GM19397 (cell line): ENCODE results near the gene RIMS1.
A peak's percentile ranks its signal among the peaks of the same experiment; 100 is the strongest.

Source experiments
- ATAC-seq: cut with Tn5 transposase; IDR thresholded peaks from one replicate; pipeline ENCODE4 v1.9.1; 2021; ENCODE audit warnings: mild to moderate bottlenecking, moderate library complexity; ENCODE audit not compliant: unreplicated experiment

RIMS1 gene

DNA sequence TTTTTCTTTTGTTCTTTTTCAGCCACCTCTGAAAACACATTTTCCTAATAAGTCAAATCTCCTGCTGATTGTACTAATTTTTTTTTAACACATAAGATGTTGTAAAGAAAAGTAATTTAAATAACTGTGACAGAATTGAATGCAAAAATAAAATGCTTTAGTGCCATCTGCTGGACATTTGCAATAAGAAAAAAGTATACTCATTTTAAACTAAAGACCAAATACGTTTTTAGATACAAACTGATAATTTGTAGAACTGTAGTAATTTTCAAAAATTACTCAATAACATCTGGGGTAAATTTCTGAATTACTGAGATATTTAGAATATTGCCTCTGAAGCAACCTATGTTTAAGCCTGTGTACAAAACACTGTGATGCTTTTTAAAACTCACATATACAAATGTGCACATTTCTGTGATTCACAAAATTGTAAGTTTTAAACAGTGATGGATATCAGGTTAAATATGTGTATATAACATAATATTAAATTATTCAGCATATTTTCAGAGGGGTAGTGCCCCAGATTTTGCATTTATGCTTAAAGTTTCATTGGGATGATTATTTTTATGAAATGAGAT lies 198.7 kb downstream of the RIMS1 start:
- no peak for ATAC-seq

DNA sequence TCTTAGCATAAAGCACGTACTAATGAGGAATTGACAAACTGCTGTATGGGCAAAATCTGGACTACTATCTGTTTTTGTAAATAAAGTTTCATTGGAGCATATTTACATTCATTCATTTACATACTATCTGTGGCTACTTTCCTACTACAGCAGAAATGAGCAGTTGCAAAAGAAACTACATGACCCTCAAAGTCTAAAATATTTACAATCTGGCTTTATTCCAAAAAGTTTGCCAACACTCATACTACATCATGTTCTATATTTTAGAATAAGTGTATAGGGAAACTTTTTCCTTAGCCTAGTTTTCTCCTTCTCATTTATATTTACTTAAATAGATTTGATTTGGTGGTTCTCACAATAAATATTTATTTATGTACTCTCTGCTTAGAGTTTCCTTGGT lies 208.2 kb downstream of the RIMS1 start:
- ATAC-seq = no peak

DNA sequence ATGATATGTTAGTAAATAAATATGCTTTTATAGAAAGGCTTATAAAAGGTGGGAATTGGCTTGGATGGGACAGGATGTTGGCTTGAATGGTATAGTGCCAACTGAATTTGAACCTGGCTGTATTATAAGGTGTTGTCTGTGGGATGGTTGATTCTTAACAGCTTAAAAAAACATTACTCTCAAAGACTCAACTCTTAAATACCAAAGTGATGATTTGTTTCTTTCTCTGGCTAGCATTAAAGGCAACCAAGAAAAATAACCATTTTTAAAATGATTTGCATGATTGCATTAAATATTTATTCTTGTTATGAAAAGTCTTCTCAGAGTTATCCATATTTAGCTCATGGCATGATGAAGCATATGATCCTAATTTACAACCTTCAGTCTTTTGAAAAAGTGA lies 216.2 kb downstream of the RIMS1 start:
- no peak for ATAC-seq

DNA sequence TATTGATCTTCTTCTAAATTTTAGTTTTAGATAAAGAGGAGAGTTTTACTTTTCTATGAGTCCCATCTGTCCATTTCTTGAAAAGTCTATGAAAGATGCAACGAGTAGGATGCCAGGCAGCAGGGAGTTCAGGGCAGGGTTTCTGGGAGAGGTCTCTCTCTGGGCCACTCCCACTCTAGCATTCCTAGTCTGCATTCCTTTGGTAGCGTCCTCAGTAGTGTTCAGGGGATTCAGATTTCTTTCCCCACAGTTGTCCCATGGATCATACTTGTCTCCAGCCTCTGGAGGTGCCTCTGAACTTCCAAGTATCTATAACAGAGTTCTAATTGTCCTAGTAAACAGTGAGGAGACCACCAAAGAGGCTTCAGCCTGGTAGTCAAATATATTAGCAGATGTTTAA lies 225.3 kb downstream of the RIMS1 start:
- no peak for ATAC-seq

DNA sequence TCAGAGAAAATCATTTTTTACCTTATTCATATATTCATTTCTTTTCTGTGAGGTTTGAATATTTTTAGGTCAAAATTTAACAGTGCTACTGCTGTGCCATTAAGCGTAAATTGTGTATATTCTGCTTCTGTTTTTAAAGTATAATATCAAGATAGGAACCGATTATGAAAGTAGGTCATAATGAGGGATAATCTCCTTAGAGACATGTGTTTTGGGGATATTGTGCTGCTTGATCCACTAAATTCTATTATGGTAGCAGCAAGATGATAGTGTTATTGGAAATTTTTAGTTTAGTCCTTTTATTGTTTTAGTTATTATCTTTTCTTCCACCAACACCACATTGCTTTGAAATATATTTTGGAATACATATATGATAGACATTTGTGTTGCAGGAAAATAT lies 244.0 kb downstream of the RIMS1 start:
- no peak for ATAC-seq

DNA sequence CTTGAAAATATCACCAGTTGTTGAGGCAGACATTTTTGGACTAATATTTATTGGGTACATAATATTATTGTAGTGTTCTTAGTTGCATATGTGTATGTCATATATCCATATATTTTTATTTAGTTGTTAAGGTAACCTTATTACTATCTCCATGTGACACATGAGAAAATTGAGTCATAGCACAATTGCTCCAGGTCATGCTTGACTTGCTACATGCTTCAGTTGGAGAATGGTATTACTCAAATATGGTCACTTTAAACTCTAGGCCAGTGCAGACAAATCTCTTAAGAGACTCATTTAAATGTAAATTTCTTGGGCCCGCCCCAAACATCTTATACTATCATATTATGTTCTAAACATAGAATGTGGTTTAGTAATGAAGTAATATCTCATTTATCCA lies 246.1 kb downstream of the RIMS1 start:
- ATAC-seq = no peak

DNA sequence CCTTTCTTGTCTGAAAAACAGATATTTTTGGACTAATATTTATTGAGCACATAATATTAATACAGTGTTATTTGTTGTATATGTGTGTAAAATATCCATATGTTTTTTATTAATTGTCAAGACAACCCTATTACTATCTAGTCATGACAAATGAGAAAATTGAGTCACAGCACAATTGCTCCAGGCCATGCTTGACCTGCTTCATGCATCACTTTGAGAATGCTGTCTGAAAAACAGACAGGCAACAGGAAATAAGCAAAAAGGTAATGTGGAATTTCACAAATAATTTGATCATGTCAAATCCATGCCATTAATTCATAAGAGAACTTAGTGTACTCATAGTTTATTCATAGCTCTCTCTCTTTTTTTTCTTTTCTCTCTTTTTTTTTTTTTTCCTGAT lies 246.5 kb downstream of the RIMS1 start:
- no peak for ATAC-seq

DNA sequence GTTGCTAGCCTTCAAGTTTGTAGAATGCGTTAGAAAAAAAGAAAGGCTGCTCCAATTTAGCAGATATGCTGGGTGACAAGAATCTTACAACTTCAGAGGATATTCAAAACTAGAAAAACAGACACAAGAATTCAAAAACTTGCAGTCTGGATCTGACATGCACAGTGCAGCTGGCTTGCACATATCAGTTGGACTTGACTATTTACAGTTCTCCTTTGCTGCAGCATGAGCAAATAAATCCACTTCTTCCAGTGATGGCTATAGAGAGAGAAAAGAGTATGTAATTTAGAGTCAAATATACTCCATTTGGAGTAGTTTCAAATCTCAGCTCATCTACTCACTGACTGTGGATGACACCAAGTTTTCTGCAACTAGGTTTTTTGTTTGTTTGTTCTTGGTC lies 247.0 kb downstream of the RIMS1 start:
- ATAC-seq = no peak

DNA sequence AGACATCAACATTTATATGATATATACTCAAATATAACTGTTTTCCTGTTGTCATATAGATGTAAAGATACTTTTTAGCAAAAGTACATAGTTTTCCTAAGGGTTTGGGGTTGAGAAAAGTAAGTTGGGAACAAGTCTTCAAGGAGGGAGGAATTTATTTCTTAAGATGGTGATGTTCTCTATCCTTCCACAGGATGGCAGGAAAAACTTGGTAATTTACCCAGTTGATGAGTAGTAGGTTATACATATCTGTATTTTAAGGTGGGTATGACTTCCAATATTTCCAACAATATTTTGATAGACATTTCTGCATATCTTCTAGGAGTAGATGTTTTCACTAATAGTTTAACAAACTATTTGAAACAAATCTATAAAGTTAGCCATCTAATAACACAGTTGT lies 254.4 kb downstream of the RIMS1 start:
- no peak for ATAC-seq

DNA sequence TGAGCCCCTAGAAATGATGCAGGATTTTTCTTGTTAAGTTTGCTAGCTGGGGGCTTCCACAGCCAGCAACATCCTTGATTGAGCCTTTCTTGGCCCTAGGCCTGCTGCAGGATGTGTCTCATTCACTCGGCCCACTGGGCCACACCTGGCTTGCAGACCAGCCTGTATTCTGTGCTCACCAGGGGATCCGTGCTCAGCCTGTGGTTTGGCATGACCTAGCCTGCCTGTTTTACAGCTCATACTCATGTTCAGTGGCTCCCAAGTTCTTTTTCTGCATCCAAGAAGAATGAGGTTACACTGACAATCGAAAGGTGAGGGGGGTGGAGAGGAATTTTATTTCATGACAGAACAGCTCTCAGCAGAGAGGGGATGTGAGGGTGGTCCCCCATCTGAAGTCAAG lies 263.4 kb downstream of the RIMS1 start:
- ATAC-seq = no peak

DNA sequence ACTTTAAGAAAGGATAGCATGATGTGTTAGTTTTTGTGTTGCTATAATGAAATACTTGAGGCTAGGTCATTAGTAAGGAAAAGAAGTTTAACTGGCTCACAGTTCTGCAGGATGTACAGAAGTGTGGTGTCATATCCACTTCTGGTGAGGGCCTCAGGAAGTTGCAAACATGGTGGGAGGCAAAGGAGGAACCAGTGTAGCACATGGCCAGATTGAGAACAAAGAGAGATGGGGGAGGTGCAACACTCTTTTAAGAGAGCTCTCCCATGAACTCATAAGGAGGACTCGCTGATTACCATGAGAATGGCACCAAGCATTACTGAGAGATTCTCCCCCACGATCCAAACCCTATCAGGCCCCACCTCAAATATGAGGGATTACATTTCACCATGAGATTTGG lies 265.4 kb downstream of the RIMS1 start:
- ATAC-seq = no peak

DNA sequence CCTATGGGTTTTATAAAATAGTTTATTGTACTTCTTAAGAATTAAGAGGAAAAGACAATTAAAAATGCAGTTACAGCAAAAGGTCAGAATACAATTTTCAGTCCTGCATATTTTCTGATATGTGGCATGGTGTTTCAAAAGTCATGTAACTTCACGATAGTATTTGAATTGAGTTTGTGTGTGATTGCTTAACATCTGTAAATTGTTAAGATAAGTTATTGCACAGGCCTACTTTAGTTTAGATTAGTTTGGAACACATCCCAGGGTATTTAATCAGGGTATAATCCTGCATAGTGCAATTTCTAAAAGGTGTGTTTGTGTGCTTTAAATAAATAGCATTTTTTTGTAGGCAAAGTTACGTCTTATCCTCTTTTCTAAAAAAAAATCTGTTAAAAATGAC lies 289.6 kb downstream of the RIMS1 start:
- no peak for ATAC-seq

DNA sequence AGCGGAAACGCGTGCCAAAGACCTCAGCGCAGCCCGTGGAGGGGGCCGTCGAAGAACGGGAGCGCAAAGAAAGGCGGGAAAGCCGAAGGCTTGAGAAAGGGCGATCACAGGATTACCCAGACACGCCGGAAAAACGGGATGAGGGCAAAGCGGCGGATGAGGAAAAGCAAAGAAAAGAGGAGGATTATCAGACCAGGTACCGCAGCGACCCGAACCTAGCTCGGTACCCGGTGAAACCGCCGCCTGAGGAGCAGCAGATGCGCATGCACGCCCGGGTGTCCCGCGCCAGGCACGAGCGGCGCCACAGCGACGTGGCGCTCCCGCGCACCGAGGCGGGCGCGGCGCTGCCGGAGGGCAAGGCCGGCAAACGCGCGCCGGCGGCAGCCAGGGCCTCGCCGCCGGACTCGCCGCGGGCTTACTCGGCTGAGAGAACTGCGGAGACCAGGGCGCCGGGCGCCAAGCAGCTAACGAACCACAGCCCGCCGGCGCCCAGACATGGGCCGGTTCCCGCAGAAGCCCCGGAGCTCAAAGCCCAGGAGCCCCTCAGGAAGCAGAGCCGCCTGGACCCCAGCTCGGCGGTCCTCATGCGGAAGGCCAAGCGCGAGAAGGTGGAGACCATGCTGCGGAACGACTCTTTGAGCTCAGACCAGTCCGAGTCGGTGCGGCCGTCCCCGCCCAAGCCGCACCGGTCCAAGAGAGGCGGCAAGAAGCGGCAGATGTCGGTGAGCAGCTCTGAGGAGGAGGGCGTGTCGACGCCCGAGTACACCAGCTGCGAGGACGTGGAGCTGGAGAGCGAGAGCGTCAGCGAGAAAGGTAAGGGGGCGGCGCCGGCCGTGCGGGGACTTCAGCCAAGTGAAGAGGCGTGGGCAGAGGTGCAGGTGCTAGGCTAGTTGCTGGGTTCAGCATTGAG lies 296.2 kb downstream of the RIMS1 start:
- ATAC-seq = peak; percentile 44

DNA sequence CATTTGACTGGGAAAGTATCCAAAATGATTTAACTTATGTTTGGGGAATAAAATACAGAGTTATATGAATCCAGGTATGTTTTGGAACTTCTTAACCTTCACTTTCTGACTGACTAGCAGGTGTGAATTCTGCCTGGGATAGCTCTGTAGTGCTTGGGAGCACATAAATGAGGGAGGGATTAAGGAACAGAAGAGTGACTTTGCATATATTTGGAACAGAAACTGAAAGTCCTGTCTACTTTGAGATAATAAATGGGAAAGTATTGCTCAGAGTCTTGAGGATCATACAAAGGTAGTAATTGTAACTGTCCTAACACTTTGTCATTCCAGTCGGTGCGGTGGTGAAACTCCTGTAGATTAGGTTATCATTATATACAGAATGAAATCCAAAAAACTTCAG lies 317.6 kb downstream of the RIMS1 start:
- no peak for ATAC-seq

DNA sequence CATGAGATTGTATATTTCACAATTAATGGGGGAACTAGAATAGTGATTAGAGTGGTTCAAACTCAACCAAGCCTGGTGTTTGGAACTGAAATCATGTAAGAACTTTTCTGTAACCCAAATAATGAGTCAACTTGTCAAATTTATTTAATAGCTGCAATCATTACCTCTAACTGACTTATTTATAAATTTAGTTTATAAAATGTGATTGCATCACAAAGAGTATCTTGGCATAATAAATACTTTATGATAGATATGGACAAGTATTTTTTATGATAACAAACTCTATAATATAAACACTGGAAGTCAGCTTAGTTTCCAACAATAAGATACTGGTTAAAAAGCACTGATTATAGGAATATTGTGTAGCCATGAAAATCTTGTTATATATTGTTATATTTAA lies 319.1 kb downstream of the RIMS1 start:
- ATAC-seq = no peak

DNA sequence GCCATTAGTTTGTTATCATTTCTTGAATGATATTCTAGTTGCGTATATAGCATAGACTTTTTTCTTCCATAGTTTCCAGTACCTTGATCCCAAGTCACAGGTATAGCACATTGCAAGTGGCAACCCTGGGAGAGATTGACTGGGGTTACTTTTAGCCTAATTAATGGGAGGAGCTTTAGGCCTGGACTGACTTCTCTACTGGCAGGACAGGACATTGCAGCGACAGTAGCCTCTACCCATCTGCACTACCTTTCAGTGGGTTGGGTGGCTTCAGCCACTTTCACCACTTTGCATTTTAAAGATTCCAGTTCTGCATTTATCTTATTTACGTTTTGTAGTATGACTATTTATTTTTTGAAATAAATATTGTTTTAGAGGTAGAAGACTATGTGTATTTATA lies 320.3 kb downstream of the RIMS1 start:
- no peak for ATAC-seq

DNA sequence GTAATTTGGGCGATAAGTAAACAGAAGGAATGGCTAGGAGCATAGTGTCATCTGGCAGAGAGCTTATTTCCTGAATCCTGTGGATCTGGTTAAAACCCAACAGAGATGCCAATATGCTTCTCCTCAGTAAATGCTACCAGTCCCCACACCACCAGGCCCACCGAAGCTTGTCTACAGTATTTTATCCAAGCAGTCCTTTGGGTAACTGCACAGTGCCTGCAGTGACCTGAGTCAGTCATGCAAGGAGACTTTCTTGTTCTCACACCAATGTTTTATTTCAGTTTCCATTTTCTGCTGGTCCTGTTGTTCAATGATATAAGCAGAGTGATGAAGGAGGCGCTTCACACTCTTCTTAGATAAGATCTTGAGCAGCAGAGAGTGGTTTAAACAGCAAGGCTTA lies 326.3 kb downstream of the RIMS1 start:
- no peak for ATAC-seq

DNA sequence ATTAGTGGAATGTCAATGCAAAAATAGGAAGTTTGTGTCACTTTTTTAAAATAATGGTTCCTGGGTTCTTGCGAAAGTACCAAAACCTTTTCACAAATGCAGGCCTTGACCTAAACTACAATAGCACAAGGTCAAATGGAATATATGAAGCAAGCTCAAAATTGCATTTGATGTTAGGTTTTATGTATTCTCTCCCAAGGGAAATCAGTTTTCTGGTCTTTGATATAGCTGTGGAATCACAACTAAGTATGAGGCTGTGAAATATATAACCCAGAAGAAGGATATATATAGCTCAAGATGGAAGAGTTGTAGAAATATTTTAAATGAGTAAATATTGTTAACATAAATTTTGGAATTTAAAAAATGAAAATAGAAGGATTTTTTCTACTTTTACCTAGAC lies 327.3 kb downstream of the RIMS1 start:
- ATAC-seq = no peak

DNA sequence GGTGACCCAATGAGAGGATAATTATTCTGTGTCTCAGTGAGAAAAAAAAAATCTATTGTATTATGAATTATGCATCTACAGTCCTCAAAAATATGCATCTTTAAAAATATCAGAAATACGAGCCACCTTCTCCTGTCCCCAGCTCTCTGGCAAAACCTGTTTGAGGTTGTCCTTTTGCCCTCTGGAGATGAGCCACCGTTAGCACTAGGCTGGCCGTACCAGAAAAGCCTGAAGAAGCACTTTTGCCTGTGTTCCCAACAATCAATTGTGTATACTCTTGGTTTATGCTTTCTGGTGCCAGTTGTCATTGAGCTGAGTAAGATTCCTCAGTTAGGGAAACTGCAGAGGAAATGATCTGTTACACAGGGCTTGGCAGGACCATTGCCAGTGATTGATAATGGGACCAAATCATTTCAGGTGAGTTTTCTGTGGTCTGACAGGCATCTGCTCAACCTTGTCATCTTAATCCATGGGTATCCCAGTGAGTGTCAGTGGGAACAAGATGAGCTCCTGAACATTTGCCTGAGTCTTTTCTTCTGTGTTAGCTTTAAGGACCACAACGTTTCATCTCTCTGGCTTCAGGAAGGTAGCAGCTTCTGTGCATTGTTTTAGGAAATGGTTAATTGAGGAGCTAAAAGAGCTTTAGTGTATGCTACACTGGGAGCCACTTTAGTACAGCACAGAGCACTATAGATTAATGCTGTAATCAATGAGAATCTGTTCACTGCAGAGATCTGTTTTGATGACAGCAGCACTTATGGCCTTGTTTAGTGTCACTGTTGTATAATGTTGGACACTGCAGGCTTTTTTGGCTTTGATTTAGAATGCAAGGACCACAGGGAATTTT lies 330.1 kb downstream of the RIMS1 start:
- ATAC-seq = no peak

DNA sequence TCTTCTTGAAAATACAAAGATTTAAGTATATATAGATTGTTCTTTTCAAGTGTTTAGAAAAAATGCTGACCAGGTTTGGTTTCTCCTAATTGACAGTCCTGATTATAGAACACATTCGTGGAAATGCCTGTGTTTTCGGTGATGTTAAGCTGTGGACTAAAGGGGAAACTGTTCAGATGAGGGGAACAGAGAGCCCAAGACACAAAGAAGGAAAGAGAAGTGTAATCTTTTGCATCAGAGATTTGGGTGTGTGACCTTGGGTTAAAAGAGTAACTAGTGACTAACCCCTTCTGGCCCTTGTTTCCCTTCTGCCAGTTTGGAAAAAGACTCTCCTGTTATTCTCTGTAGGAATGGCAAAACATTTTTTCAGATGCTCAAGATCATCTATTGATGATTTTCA lies 331.3 kb downstream of the RIMS1 start:
- no peak for ATAC-seq

DNA sequence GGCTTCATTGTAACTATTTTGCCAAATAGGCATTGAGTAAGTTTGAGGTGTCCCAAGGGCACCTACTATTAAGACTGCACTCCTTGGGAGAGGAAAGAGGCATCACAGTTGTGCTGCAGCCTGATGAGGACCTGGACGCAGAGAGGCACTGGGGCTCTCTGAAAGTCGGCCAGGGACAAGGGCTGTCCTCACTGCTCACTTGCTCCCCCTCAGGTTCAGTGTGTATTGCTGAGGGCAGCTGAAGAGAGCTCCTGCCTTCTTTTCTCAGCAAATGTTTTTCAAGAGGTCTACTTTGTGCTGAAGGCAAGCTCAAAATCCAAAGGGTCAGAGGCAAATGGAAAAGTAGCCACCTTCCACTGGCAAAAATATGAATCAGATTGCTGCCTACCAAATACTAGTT lies 331.8 kb downstream of the RIMS1 start:
- ATAC-seq = peak; percentile 75

DNA sequence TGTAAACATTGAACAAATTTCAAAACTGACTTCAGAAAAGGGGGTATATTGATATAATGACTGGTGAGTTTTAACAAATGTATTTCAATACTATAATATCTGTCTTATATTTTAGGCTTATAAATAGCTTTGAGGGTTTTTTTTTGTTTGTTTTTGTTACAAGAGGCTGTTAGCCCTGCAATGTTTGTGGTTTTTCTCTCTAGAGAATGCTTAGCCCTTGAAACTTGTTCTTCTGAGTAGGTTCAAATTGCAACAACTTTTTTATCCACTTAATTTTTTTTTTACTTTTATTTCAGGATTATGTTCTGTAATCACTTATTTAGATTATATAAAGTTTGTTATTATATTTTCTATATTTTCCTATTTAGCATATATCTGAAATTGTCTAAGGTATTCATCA lies 333.2 kb downstream of the RIMS1 start:
- no peak for ATAC-seq
